Caki2 (cell line): Measurements from ENCODE around the gene STC2. TPM values are rescaled to one million over a fixed set of nuclear protein-coding genes. Genes with fewer than 3 reads are reported as not detected.
"Not testable (repeated sequence)": the region's sequence is repeated elsewhere in the genome, so short reads cannot be mapped to it uniquely, and the experiment has no call there.

ENCODE experiments used
- DNase-seq: peaks from one replicate; pipeline ENCODE4 v3.0.0-alpha.2; 2015; ENCODE audit warnings: low read depth
- in situ Hi-C: cut with HindIII; loops from 2 replicates; pipeline ENCODE4 v1.10.0; 2016; ENCODE audit warnings: low sequenced_read_pairs, low pct_unique_long_range_greater_than_20kb, mixed read lengths
- total RNA-seq: library from RNA; depleted of rRNA; stranded (reverse); fragments of >200 nt; shearing (Covaris generic); gene quantifications from 2 replicates; pipeline ENCODE4 v1.2.3, GENCODE V29; 2014; ENCODE audit warnings: low replicate concordance

STC2 gene
- total RNA-seq, 1 experiment from 2014 or later: 25.5 TPM

DNA sequence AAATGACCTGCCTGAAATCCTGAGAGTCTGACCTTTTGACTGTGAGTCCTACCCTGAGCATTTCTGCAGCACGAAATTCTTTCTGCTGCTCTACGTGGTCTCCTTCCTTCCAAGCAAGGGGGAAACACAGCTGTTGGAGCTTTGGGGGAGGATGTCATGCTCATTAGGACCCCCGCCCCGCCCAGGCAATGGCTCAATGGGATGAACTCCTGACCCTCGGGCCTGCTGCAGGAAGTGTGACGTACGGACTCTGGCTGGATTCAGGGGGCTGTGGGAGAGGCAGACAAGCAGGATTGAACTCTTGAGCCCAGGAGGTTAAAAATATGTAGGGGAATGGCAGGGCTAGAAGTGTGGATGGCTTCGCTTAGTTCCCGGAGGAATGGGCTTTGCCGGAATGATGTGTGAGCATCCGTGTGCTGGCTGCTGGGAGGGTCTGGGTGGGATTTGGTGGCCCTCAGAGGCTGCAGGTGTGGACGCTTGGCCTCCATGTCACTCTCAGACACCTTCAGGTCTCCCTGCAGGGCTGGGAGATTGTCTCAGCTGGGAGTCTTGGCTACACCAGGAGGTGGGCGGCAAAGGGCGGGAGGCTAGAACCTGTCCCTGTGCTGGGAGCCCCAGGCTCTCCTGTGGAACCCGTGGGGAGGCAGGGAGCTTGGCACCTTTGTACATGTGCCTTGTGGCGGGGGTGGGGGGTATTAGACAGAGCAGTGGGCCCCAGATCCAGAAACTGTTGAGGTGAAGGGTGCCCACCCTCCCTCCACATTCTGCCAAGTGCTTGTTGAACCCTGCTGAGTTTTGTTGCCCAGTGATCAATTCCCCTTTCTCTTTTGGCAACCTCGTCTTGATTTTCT is 26.3 kb downstream of the STC2 start:
- in situ Hi-C loops: no loop called here
- DNase-seq: no peak

DNA sequence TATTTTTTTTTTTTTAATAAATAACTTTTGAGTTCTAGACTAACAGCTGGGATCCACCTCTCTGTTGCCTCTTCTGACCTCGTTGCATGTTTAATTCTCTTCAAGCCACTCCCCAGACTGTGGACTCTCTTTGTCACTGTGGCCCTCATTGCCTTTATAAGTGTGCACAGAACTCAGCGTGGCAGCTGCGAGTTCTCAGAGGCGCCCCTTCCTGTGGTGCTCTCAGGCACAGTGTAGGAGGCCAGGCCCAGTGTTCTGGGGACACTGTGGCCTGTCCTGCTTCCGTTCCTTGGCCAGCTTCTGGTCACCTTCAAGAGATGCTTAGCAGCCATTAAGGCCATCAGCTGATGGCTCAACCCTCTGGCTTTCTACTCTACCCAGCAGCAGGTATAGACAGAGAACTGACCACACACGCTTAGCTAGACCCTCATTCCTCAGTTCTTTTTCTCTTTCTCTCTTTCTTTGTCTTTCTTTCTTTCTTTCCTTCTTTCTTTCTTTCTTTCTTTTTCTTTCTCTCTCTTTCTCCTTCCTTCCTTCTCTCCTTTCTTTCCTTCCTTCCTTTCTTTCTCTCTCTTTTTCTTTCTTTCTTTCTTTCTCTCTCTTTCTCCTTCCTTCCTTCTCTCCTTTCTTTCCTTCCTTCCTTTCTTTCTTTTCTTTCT is 27.7 kb downstream of the STC2 start:
- in situ Hi-C loops: no loop called here
- no peak for DNase-seq

DNA sequence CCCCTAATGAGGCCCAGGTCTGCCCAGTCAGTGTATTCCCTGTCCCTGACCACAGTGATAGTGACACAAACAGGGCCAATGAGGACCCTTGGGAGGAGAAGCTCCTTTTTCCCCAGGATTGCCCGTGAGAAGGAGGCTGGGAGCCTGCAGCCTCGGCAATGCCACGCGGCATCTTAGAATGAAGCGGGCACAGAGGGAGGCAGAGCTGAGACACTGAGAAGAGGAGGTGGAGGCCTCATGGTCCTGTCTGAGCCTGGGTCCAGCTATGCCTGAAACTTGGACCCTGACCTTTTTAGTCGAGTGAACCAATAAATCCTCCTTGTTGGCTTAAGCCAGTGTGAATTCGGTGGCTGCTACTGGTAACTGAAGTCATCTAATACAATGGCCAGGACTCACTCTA is 28.4 kb downstream of the STC2 start:
- DNase-seq: no peak
- in situ Hi-C loops: no loop called here

DNA sequence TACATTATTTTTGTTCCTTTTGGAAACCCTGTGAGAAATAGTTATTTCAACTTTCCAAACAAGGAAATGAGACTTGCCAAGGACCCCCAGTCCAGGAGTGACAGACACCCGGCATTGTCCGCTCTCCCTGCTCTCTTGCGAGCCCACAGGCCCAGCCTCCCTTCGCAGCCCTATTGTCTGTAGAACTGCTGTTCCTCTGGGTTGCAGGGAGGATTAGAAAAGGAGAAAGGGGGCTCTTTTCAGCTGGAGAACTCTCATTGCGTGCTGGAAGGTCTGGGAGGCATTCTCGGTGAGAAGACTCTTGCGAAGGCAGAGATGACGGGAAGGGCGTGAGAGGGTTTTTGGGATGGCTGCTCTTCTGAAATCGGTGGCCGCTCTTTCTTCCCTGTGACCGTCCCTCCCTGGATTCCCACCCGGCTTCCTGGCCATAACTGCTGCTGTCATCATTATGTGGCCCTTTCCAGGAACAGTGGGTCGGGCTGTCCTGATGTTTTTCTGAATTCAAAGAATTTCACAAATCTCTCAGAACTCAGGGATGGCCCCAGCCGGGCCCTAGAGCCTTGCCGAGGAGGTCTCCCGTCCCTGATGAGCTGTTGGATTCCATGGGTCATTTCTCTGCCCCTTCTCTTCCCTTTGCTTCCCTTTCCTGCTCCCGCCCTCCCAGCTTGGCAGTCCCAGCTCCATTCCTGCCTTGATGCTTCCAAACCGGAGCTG is 29.8 kb downstream of the STC2 start:
- in situ Hi-C loops: no loop called here

DNA sequence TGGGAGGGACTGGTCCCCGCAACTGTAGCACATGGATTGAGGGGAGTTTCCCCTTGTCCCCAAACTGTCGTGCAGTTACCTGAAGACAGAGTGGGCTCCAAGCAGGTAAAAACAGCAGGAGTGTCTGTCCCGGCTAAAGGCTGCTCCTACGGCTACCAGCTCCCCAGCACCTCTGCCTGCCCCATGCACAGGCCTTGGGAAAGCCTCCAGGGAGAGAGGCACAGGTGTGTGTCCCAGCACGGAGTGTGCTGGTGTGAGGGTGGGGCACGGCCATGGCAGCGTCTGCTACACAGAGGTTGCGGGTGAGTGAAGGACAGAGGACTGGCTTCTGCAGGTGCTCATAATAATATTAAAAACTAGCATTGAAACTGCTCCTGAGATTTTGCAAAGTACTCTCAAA is 30.4 kb downstream of the STC2 start:
- in situ Hi-C loops: no loop called here
- no peak for DNase-seq

More for the DNA sequence above, 29.8 kb downstream of the STC2 start:
- no peak for DNase-seq

DNA sequence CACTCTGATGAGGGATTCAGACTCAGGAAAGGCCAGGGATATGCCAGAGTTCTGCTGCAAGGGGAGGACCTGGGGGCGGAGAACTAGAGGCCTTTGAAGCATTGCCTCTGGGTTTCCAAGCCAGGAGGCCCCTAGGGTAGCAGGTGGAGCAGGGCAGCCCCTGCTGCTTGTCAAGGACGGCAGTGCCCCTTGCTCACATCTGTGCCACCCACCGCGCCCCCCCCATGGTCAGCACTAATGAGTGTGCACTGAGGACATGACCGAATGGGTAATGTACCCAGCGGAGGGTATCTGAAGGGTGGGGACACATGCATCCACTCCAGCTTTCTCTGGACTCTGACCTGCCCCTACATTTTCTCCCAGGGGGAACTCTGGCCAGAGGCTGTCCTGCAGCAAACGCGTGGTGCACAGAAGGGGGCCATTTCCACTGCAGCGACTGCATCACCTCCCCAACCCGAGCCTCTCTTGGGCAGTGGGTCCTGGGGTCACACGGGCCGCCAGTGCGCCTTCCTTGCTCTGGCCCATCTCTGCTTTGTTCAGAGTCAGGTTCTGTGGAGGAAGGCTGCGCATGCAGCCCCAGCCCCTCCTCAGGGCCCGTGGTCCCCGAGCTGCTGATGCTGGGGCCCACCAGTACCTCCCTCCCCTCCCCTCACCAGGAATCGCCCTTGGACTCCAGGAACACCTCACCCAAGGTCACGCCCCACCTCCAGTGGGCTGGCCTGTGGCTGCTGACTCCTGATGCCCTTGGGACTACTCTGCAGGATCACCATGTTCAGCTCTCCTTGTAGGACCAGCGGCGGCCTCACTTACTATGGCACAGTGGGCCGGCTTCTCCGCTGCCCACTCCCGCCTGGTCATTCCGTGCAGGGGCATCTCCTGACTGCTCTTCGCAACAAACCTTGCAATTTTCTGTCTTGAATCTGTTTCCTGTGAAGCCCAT is 31.2 kb downstream of the STC2 start:
- in situ Hi-C loops: no loop called here
- no peak for DNase-seq

DNA sequence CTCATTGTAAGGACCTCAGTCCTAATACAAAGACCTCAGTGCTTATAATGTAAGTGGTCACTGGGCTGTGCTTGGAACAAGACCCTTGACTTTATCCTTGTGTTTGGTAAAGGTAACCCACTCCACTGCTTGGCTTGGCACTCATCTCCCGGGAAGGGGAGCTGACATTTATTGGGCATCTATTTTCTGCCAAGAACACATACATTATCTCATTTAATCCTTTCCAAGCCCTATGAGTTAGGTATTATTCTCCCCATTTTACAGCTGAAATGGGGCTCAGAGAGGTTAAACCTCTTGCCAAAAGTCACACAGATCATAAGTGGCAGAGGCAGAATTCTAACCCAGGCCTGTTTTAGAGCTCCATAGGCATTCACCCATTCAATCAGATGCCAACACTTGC is 32.4 kb downstream of the STC2 start:
- in situ Hi-C loops: no loop called here

DNA sequence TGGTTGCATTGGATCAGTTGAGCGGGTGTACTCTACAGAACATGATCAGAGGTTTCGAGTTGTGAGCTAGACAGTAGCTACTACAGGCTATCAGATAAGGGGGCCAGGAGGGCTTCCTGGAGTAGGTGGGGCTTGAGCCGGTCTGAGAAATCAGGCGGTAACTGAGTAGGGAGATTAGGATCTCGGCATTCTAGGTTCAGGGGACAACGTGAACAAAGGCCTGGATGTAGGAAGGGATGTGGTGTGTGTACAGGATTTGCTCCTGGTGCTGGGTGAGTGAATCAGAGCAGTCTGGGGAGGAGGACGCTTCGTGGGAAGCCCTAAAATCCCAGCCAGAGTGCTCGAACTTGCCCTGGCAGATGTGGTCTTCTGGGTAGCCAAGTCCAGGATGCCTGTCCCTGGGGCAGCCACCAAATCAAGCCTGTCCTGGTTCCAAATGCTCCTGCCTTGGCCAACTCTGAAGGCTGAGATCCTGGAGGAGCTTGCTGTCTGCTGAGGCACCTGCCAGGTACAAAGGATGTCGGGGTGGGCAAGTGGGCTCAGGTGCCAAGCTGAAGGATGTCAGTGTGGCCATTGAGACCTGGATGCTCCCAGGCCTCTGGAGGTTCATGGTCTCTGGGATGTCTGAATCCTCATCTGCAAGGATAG is 33.4 kb downstream of the STC2 start:
- no peak for DNase-seq
- in situ Hi-C loops: no loop called here

More for the DNA sequence above, 32.4 kb downstream of the STC2 start:
- DNase-seq: no peak

DNA sequence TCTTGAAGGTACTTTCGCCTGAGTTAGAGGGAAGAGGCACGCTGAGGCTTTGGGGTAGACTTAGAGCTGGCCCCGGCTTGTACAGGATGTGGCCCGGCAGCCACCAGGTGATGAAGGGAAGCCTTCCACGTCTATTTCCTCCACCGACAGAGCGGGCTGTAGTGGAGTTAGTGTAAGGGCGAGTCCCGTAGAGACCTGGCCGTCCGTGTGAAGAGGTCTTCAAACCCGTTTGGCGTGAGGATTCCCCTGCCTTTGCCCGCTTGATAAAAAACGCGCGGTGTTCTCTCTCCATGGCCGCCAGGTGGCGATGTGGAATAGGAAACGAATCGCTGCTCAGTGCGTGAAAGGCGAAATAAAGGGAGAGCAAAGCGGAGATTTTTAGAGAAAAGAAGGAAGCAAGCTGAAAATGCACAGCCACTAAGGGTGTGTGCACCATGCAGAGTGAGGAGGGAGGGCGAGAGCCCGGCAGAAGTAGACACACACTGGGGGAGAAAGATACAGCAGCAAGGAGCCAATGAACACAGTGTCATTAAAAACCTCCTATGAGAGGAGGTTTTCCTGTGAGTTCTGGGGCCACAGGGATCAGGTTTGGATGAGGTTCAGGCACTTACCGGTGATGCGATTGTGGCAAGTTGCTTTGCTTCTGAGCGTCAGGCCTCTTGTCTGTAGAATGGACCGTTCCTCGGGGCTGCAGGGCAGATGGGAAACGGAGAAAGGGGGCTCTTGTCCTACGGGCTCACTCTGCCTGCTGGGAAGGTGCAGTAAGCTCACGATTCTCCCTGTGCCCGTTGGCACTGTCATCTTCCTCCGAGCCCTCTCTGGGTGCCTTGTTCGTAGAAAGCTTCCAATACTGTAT is 34.2 kb downstream of the STC2 start:
- in situ Hi-C loops: no loop called here
- peak; percentile 83 for DNase-seq

DNA sequence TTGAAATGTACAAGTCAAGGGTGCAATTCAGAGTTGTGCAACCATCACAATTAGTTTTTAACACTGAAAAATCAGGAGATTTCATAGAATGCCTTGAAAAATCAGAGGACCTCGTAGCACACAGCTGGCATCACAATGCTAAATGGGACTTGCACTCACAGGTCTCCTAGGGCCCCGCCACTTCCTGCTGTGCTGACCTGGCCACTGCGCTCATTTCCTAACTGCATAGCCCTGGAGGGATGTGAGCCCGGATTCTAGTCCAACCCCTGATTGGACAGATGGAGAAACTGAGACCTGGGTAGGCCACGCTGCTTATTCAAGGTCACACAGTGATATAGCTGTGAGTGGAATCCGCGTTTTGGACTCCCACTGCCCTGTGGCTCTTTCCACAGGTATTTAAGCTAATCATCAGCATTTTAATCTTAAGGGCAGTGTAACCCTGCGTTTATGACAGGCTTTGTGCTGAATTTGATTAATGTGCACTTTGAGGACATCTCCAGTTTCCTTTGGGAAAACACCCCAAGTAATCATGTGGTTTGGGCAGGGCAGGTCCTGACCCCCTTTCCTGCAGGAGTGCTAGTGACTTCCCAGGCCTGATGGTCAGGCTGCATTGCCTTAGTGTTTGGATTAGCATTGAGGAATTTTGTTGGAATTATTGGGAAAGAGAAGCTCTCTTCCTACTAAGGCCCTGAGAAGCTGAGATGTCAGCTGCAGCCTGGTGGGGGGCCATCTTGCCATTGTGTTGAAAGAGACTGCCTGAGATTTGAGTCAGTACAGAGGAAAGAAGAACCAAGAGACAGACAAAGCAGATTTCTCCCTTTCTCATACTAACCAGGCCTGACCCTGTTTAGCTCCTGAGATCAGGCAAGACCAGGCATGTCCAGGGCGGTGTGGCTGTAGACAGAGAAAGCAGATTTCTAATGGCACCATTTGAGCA is 36.2 kb downstream of the STC2 start:
- in situ Hi-C loops: no loop called here
- no peak for DNase-seq

DNA sequence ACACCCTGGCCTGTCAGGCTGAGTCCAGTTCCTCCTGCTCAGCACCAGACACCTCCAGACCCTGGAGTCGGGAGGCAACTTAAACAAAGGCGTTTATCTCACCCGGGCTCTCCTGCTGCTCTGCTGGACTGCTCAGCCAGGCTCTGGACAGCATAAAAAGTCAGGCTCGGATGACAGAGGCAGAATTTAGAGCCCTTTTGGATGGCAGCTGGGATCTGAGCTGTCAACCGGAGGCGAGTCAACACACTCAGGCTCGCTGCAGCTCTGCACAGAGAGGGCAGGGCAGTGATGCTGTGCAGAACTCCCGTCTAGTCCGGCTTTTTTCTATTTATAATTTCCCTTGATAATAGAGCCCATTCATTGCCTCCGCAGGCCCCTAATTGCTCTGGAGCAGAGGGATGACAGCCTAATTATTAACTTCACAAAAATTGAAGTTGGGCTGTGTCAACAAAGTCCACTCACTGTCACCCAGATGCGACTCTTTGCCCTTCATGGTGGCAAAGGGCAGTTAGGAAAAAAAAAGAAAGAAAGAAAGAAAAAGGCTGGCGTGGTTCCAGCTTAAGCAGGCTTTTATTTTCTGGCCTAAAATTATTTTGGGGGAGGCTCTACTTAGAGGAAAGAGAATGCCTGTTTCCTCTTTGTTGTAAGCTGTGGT is 37.6 kb downstream of the STC2 start:
- DNase-seq: no peak
- in situ Hi-C loops: no loop called here

DNA sequence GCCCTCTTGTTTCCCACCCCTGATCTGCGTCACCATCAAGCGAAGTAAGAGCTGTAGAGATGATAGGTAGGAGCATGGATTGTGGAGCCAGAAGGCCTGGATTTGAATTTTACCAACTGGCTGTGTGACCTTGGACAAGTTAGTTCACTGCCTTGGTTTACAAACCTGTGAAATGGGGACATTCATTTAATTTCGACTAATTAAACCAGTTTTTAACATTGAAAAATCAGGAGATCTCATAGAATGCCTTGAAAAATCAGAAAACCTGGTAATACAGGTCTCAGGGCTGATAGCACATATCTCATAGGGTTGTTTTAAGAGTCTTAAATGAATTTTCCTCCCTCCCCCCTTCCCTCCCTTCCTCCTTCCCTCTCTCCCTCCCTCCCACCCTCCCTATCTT is 38.8 kb downstream of the STC2 start:
- DNase-seq: no peak
- in situ Hi-C loops: no loop called here

DNA sequence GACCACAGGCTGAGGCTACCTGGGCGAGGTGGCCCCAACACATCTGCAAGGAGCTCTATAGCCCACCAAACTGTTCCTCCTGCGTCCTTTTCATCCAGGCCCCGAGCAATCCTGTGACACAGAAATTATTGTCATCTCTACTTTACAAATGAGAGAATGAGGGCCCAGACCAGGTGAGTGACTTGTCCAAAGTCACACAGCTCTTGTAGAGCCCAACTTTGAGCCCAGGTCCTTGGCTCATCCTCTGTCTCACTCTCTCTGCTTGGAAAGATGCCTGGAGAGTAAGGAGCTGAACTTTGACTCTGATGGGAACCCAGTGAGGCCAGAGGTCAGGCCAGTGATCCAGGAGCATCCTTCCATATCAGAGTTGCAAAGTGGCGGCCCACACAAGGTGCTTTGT is 39.6 kb downstream of the STC2 start:
- in situ Hi-C loops: no loop called here
- no peak for DNase-seq

DNA sequence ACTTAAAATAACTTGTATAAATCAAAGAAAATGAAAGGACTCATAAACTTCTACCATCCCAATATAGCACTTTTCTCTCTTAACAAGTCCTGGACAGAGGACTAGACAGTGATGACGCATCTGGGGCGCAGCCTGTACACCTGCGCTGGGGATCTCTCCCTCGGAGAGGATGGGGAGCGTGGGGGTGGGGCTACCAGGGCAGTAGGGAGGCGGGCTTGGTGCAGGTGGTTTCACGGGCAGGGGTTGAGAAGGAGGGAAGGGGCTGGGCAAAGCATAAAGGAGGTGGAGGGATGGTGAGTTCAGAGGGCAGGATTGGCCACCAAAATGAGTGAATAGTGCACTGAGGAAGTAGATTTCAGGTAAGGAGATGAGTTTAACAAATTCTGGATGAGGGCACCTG is 41.1 kb downstream of the STC2 start:
- no peak for DNase-seq
- in situ Hi-C loops: no loop called here

DNA sequence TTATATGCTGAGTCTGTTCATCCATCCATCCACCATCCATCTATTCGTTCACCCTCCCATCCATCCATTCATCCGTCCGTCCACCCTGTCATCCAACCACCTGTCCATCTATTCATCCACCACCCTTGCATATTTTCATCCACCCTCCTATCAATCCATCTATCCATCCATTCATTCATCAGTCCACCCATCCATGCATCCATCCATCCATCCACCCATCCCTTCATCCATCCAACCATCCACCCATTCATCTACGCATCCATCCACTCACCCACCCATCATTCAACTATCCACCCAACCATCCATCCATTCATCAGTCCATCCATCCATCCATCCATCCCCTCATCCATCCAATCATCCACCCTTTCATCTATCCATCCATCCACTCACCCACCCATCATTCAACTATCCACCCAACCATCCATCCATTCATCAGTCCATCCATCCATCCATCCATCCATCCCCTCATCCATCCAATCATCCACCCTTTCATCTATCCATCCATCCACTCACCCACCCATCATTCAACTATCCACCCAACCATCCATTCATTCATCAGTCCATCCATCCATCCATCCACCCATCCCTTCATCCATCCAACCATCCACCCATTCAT is 43.8 kb downstream of the STC2 start:
- DNase-seq, in situ Hi-C loops: not testable (repeated sequence)
